HG03103 (cell line): ENCODE measurements around the gene TECPR1.

Source experiments
- ATAC-seq: cut with Tn5 transposase; IDR thresholded peaks from one replicate; pipeline ENCODE4 v1.9.1; 2021; ENCODE audit warnings: low read depth; ENCODE audit not compliant: unreplicated experiment

TECPR1 gene

GRCh38 chr7:98250789-98251188 is 1.2 kb downstream of the TECPR1 start:
- no peak for ATAC-seq

GRCh38 chr7:98249106-98249505 is 2.9 kb downstream of the TECPR1 start:
- no peak for ATAC-seq

- ATAC-seq: no peak
These were observed 3.9 kb downstream of the TECPR1 start for GRCh38 chr7:98248156-98248555.

GRCh38 chr7:98244871-98245270 is 7.2 kb downstream of the TECPR1 start:
- ATAC-seq: no peak

GRCh38 chr7:98242934-98243333 is 9.1 kb downstream of the TECPR1 start:
- ATAC-seq: no peak

GRCh38 chr7:98242342-98242741 is 9.7 kb downstream of the TECPR1 start:
- ATAC-seq: no peak

- ATAC-seq: no peak
These were observed 10.3 kb downstream of the TECPR1 start for GRCh38 chr7:98241674-98242241.

- ATAC-seq: no peak
These were observed 10.9 kb downstream of the TECPR1 start for GRCh38 chr7:98240961-98241673.

GRCh38 chr7:98238976-98239375 is 13.1 kb downstream of the TECPR1 start:
- ATAC-seq: no peak

- no peak for ATAC-seq
These were observed 14.0 kb downstream of the TECPR1 start for GRCh38 chr7:98238076-98238475.

GRCh38 chr7:98236355-98237185 is 15.5 kb downstream of the TECPR1 start:
- no peak for ATAC-seq

- no peak for ATAC-seq
These were observed 16.1 kb downstream of the TECPR1 start for GRCh38 chr7:98235901-98236300.

- no peak for ATAC-seq
These were observed 17.4 kb downstream of the TECPR1 start for GRCh38 chr7:98234429-98235147.

- ATAC-seq: no peak
These were observed 18.6 kb downstream of the TECPR1 start for GRCh38 chr7:98233219-98234070.

GRCh38 chr7:98232799-98233198 is 19.2 kb downstream of the TECPR1 start:
- no peak for ATAC-seq

GRCh38 chr7:98232263-98232585 is 19.8 kb downstream of the TECPR1 start:
- no peak for ATAC-seq

- no peak for ATAC-seq
These were observed 20.4 kb downstream of the TECPR1 start for GRCh38 chr7:98231493-98232262.

GRCh38 chr7:98230746-98231471 is 21.1 kb downstream of the TECPR1 start:
- ATAC-seq: no peak
